Sigmoid colon (tissue), 7 donors: ENCODE results near the gene KCNQ2. TPM values are rescaled to one million over a fixed set of nuclear protein-coding genes. Genes with fewer than 3 reads are reported as not detected.

ENCODE experiments used
- DNase-seq: peaks from one replicate; pipeline ENCODE4 v3.0.0-alpha.2; 2019
- H3K27ac ChIP-seq, 4 donors: fragments of 200-600 bp; sonication (generic); one replicate each; pipeline ENCODE4 v1.5.1; 2016 to 2019; ENCODE audit warnings: mild to moderate bottlenecking in 1 of 4
- H3K27me3 ChIP-seq, 3 donors: fragments of 200-600 bp; sonication (generic); one replicate each; pipeline ENCODE4 v1.5.1; 2019; ENCODE audit warnings: mild to moderate bottlenecking in 1 of 3
- H3K36me3 ChIP-seq, 4 donors: fragments of 200-600 bp; sonication (generic); one replicate each; pipeline ENCODE4 v1.5.1; 2016 to 2019
- H3K4me1 ChIP-seq, 4 donors: fragments of 200-600 bp; sonication (generic); one replicate each; pipeline ENCODE4 v1.5.1; 2017 to 2019
- H3K4me3 ChIP-seq, 4 donors: fragments of 200-600 bp; sonication (generic); one replicate each; pipeline ENCODE4 v1.5.1; 2017 to 2019; ENCODE audit warnings: mild to moderate bottlenecking in 2 of 4, moderate library complexity in 1 of 4
- H3K9me3 ChIP-seq, 4 donors: fragments of 200-600 bp in 3 of 4; sonication (generic) in 3 of 4; one replicate each; pipeline versions ENCODE4 v1.5.1 to v1.6.1; 2013 to 2019
- CTCF ChIP-seq, 4 experiments: fragments of 450-650 bp in 3 of 4; fragments of 200-600 bp in 1 of 4; IDR thresholded peaks; one replicate each; pipeline ENCODE4 v1.5.1; 2016 to 2019; ENCODE audit warnings: antibody characterized with exemption in 4 of 4, mild to moderate bottlenecking in 3 of 4, moderate library complexity in 2 of 4
- EP300 ChIP-seq, 4 donors: sonication (generic); formaldehyde crosslinking; IDR thresholded peaks; one replicate each; pipeline ENCODE4 v1.6.1; 2017; ENCODE audit warnings: antibody characterized with exemption in 4 of 4
- POLR2A ChIP-seq, 2 donors: fragments of 450-650 bp; IDR thresholded peaks; one replicate each; pipeline ENCODE4 v1.6.1; 2016; ENCODE audit warnings: antibody characterized with exemption in 2 of 2, mild to moderate bottlenecking in 2 of 2, moderate library complexity in 2 of 2
- POLR2AphosphoS5 ChIP-seq, 4 donors: sonication (generic); formaldehyde crosslinking; IDR thresholded peaks; one replicate each; pipeline ENCODE4 v1.6.1; 2017; ENCODE audit warnings: antibody characterized with exemption in 4 of 4
- WGBS, 2 donors: extraction: QIAGEN DNeasy Blood & Tissue Kit; methylation state at CpG; one replicate each; pipeline ENCODE4 v1.1.7; 2013; 5-methylcytosine and 5-hydroxymethylcytosine counted together
- intact Hi-C: fragments of 100-400 bp; cut with DNase I; formaldehyde crosslinking; loops from one replicate; pipeline ENCODE4 v1.15.1; 2023
- polyA plus RNA-seq, 3 donors: library from polyadenylated mRNA; stranded (reverse); fragments of 200-250 nt; gene quantifications; one replicate each; pipeline ENCODE4 v1.2.3, GENCODE V29; 2013
- total RNA-seq, 4 donors: library from RNA; depleted of rRNA; stranded (reverse); fragments of >200 nt; gene quantifications; one replicate each; pipeline ENCODE4 v1.1.0, GENCODE V29; 2016
- donor health status: healthy with polysubstance abuse.
- donor health status: Bipolar disorder and iron deficiency.
- donor health status: healthy.

The KCNQ2 gene
- total and polyA plus RNA-seq, 7 donors: 0.83 to 4.2 (median 1.2) TPM; not detected in 3

- no peaks in the 10 kb centered on the region for H3K9me3 ChIP-seq
- H3K27me3 ChIP-seq: peaks cover 0 to 81% (median 22%) of the 10 kb centered on the region in 3 donors
- no peak for DNase-seq
- TF ChIP-seq CTCF (IDR thresholded peaks at IDR 0.05): no peak
- TF ChIP-seq EP300 (IDR thresholded peaks at IDR 0.05): no peak
- intact Hi-C loops: no loop called here
- H3K27ac ChIP-seq: no peak overlapping the region
- no peaks in the 10 kb centered on the region for H3K36me3 ChIP-seq
- H3K4me3 ChIP-seq: no peak overlapping the region
- H3K4me1 ChIP-seq: no peaks in the 10 kb centered on the region
- WGBS, 2 donors: 74 to 78% methylated on average over 23 of the region's 23 CpGs
These were observed 54.7 kb downstream of the KCNQ2 start for GRCh38 chr20:63417738-63418120.

- WGBS, 2 donors: 66 to 80% methylated on average over 25 of the region's 25 CpGs
- TF ChIP-seq POLR2A (IDR thresholded peaks at IDR 0.05) (no peak), EP300 (IDR thresholded peaks at IDR 0.05) (no peak), CTCF (IDR thresholded peaks at IDR 0.05) (no peak), POLR2AphosphoS5 (IDR thresholded peaks at IDR 0.05) (no peak)
- Histone ChIP-seq H3K27ac (no peak overlapping the region), H3K4me1 (no peaks in the 10 kb centered on the region), H3K27me3 (peaks cover 0 to 80% (median 22%) of the 10 kb centered on the region in 3 donors), H3K4me3 (no peak overlapping the region), H3K36me3 (no peaks in the 10 kb centered on the region), H3K9me3 (no peaks in the 10 kb centered on the region)
- intact Hi-C loops: no loop called here
- DNase-seq: no peak
These were observed 55.2 kb downstream of the KCNQ2 start for GRCh38 chr20:63417097-63417737.

GRCh38 chr20:63416631-63417030 lies 55.8 kb downstream of the KCNQ2 start:
- H3K9me3 ChIP-seq: no peaks in the 10 kb centered on the region
- no peaks in the 10 kb centered on the region for H3K36me3 ChIP-seq
- H3K27me3 ChIP-seq: peaks cover under 1 to 80% (median 21%) of the 10 kb centered on the region in 3 donors
- no peak for DNase-seq
- no peak overlapping the region for H3K27ac ChIP-seq
- TF ChIP-seq EP300 (IDR thresholded peaks at IDR 0.05) (no peak), POLR2A (IDR thresholded peaks at IDR 0.05) (no peak), POLR2AphosphoS5 (IDR thresholded peaks at IDR 0.05) (no peak), CTCF (IDR thresholded peaks at IDR 0.05) (no peak)
- no peaks in the 10 kb centered on the region for H3K4me1 ChIP-seq
- no peak overlapping the region for H3K4me3 ChIP-seq
- 72 to 86% methylated on average over 24 of the region's 24 CpGs for WGBS, 2 donors
- intact Hi-C loops: no loop called here

- Histone ChIP-seq H3K4me3 (no peak overlapping the region), H3K27ac (no peak overlapping the region), H3K36me3 (no peaks in the 10 kb centered on the region), H3K27me3 (peaks cover 6 to 79% (median 14%) of the 10 kb centered on the region in 3 donors), H3K9me3 (no peaks in the 10 kb centered on the region), H3K4me1 (no peaks in the 10 kb centered on the region)
- DNase-seq: no peak
- TF ChIP-seq POLR2AphosphoS5 (IDR thresholded peaks at IDR 0.05) (no peak), POLR2A (IDR thresholded peaks at IDR 0.05) (no peak), CTCF (IDR thresholded peaks at IDR 0.05) (no peak), EP300 (IDR thresholded peaks at IDR 0.05) (no peak)
- 58 to 71% methylated on average over 32 of the region's 32 CpGs for WGBS, 2 donors
- intact Hi-C loops: no loop called here
These were observed 56.6 kb downstream of the KCNQ2 start for GRCh38 chr20:63415647-63416391.
